IPS DF 6.9 (cell line): Measurements from ENCODE around the gene TRAF3.

Experiments used
- DNase-seq: peaks from one replicate; pipeline ENCODE4 v3.0.0-alpha.2; 2013; ENCODE audit warnings: low read depth, low spot score
- H3K27ac ChIP-seq: one replicate; pipeline ENCODE4 v1.5.1; 2013; ENCODE audit warnings: low read length, control low read depth
- H3K27me3 ChIP-seq: 2 replicates; pipeline ENCODE4 v1.6.1; 2013; ENCODE audit warnings: mild to moderate bottlenecking, low read length; ENCODE audit not compliant: control insufficient read depth, insufficient read depth
- H3K36me3 ChIP-seq: 2 replicates; pipeline ENCODE4 v1.6.1; 2013; ENCODE audit warnings: low read length; ENCODE audit not compliant: control insufficient read depth, insufficient read depth
- H3K4me1 ChIP-seq: 2 replicates; pipeline ENCODE4 v1.6.1; 2013; ENCODE audit warnings: low read length; ENCODE audit not compliant: control insufficient read depth, insufficient read depth
- H3K4me3 ChIP-seq: 2 replicates; pipeline ENCODE4 v1.5.1; 2013; ENCODE audit warnings: mild to moderate bottlenecking, low read length
- H3K9me3 ChIP-seq: 2 replicates; pipeline ENCODE4 v1.6.1; 2013; ENCODE audit warnings: low read length, inconsistent platforms; ENCODE audit not compliant: control insufficient read depth, insufficient read depth
- WGBS: extraction: QIAGEN DNeasy Blood & Tissue Kit; methylation state at CpG from one replicate; pipeline ENCODE4 v1.1.7; 2013; ENCODE audit warnings: mixed read lengths, missing lambda C conversion rate; ENCODE audit not compliant: insufficient read length, insufficient coverage; 5-methylcytosine and 5-hydroxymethylcytosine counted together

TRAF3 gene

GRCh38 chr14:102949801-102950451 is 172.7 kb downstream of the TRAF3 start:
- no peak overlapping the region for H3K27ac ChIP-seq
- no peak for DNase-seq
- no peaks in the 10 kb centered on the region for H3K27me3 ChIP-seq
- peaks cover 49% of the 10 kb centered on the region for H3K36me3 ChIP-seq
- no CpG with 5 or more reads among the region's 23 CpGs for WGBS
- no peaks in the 10 kb centered on the region for H3K9me3 ChIP-seq
- H3K4me1 ChIP-seq: no peaks in the 10 kb centered on the region
- no peak overlapping the region; the same call in 1 of the 2 replicates for H3K4me3 ChIP-seq

- no CpG with 5 or more reads among the region's 10 CpGs for WGBS
- peaks cover 43% of the 10 kb centered on the region for H3K36me3 ChIP-seq
- H3K4me1 ChIP-seq: no peaks in the 10 kb centered on the region
- H3K27me3 ChIP-seq: no peaks in the 10 kb centered on the region
- H3K4me3 ChIP-seq: no peak overlapping the region
- H3K9me3 ChIP-seq: no peaks in the 10 kb centered on the region
- no peak overlapping the region for H3K27ac ChIP-seq
- DNase-seq: no peak
Observed at GRCh38 chr14:102951034-102951433, 173.8 kb downstream of the TRAF3 start.

- Histone ChIP-seq H3K9me3 (no peaks in the 10 kb centered on the region), H3K4me1 (no peaks in the 10 kb centered on the region), H3K27ac (no peak overlapping the region), H3K4me3 (no peak overlapping the region), H3K27me3 (no peaks in the 10 kb centered on the region), H3K36me3 (peaks cover 38% of the 10 kb centered on the region)
- DNase-seq: no peak
- WGBS: no CpG with 5 or more reads among the region's 8 CpGs
Observed at GRCh38 chr14:102951799-102952198, 174.6 kb downstream of the TRAF3 start.

- no peaks in the 10 kb centered on the region for H3K27me3 ChIP-seq
- H3K4me3 ChIP-seq: no peak overlapping the region
- no CpG with 5 or more reads among the region's 6 CpGs for WGBS
- no peak overlapping the region for H3K27ac ChIP-seq
- no peaks in the 10 kb centered on the region for H3K4me1 ChIP-seq
- H3K9me3 ChIP-seq: no peaks in the 10 kb centered on the region
- DNase-seq: no peak
- H3K36me3 ChIP-seq: peaks cover 38% of the 10 kb centered on the region
Observed at GRCh38 chr14:102952276-102952675, 175.0 kb downstream of the TRAF3 start.

GRCh38 chr14:102953100-102953499 is 175.9 kb downstream of the TRAF3 start:
- Histone ChIP-seq H3K36me3 (peaks cover 45% of the 10 kb centered on the region), H3K4me1 (no peaks in the 10 kb centered on the region), H3K4me3 (no peak overlapping the region), H3K9me3 (no peaks in the 10 kb centered on the region), H3K27me3 (no peaks in the 10 kb centered on the region), H3K27ac (no peak overlapping the region)
- WGBS: no CpG with 5 or more reads among the region's 15 CpGs
- no peak for DNase-seq

- H3K4me1 ChIP-seq: no peaks in the 10 kb centered on the region
Observed at GRCh38 chr14:102954081-102954789, 177.0 kb downstream of the TRAF3 start.

GRCh38 chr14:102955636-102956408 is 178.6 kb downstream of the TRAF3 start:
- Histone ChIP-seq H3K27me3 (no peaks in the 10 kb centered on the region), H3K36me3 (peaks cover 32% of the 10 kb centered on the region), H3K9me3 (no peaks in the 10 kb centered on the region), H3K4me3 (no peak overlapping the region), H3K4me1 (no peaks in the 10 kb centered on the region), H3K27ac (no peak overlapping the region)
- DNase-seq: no peak
- WGBS: no CpG with 5 or more reads among the region's 8 CpGs

More at GRCh38 chr14:102954081-102954789, 177.0 kb downstream of the TRAF3 start:
- Histone ChIP-seq H3K27me3 (no peaks in the 10 kb centered on the region), H3K9me3 (no peaks in the 10 kb centered on the region), H3K36me3 (peaks cover 44% of the 10 kb centered on the region), H3K4me3 (no peak overlapping the region), H3K27ac (no peak overlapping the region)
- no peak for DNase-seq
- no CpG with 5 or more reads among the region's 18 CpGs for WGBS

- WGBS: no CpG with 5 or more reads among the region's 10 CpGs
- no peak for DNase-seq
- H3K4me1 ChIP-seq: no peaks in the 10 kb centered on the region
- H3K27me3 ChIP-seq: no peaks in the 10 kb centered on the region
- no peak overlapping the region for H3K4me3 ChIP-seq
- peaks cover 34% of the 10 kb centered on the region for H3K36me3 ChIP-seq
- H3K27ac ChIP-seq: no peak overlapping the region
- H3K9me3 ChIP-seq: no peaks in the 10 kb centered on the region
Observed at GRCh38 chr14:102957222-102957621, 180.0 kb downstream of the TRAF3 start.

- Histone ChIP-seq H3K9me3 (no peaks in the 10 kb centered on the region), H3K4me1 (no peaks in the 10 kb centered on the region), H3K27me3 (no peaks in the 10 kb centered on the region), H3K36me3 (peaks cover 26% of the 10 kb centered on the region), H3K4me3 (no peak overlapping the region), H3K27ac (no peak overlapping the region)
- WGBS: no CpG with 5 or more reads among the region's 10 CpGs
- no peak for DNase-seq
Observed at GRCh38 chr14:102958461-102958860, 181.2 kb downstream of the TRAF3 start.
